A549 (cell line): ENCODE data around the gene KLK10. TPM values are rescaled to one million over a fixed set of nuclear protein-coding genes. Genes with fewer than 3 reads are reported as not detected.

Experiments
- ATAC-seq, 2 experiments: fragments of 200-7000 bp in 1 of 2; fragments of >200 bp in 1 of 2; cut with Nextera tagmentation in 1 of 2; cut with Tn5 transposase in 1 of 2; 3 replicates each; pipeline versions ENCODE4 v1.8.0 to v1.9.1; 2018 to 2020; ENCODE audit warnings: mild to moderate bottlenecking in 1 of 2, moderate library complexity in 1 of 2
- CTCF ChIA-PET: fragments of 300-600 bp; sonication (Branson Sonifier 250); formaldehyde crosslinking; extraction: SDS; loops from one replicate; lab custom pipeline; 2021; ENCODE audit warnings: antibody characterized with exemption, inconsistent platforms; lab: Yijun Ruan, JAX
- POLR2A ChIA-PET: fragments of 350-600 bp; formaldehyde crosslinking; extraction: SDS; loops from one replicate; lab custom pipeline; 2021; ENCODE audit warnings: antibody characterized with exemption, inconsistent platforms; lab: Yijun Ruan, JAX
- DNase-seq, 2 experiments: peaks; one replicate each; pipeline versions ENCODE4 v3.0.0 to v3.0.0-alpha.2; 2011 to 2016; ENCODE audit warnings: low read depth in 1 of 2, low spot score in 1 of 2
- FAIRE-seq: peaks from 2 replicates; lab custom pipeline; 2011; peaks lifted over from hg19 to GRCh38; lab: Jason Lieb, UNC
- H3K27ac ChIP-seq, 2 experiments: fragments of >200 bp; sonication (Bioruptor Twin); formaldehyde crosslinking; 3 replicates each; pipeline ENCODE4 v1.5.1; 2016 to 2017
- H3K4me1 ChIP-seq: fragments of >200 bp; sonication (Bioruptor Twin); formaldehyde crosslinking; 3 replicates; pipeline ENCODE4 v1.6.1; 2016
- H3K4me2 ChIP-seq: fragments of >200 bp; sonication (Bioruptor Twin); formaldehyde crosslinking; 3 replicates; pipeline ENCODE4 v1.6.1; 2016
- H3K4me3 ChIP-seq: fragments of >200 bp; sonication (Bioruptor Twin); formaldehyde crosslinking; 3 replicates; pipeline ENCODE4 v1.5.1; 2016
- H3K9me3 ChIP-seq: fragments of >200 bp; sonication (Bioruptor Twin); formaldehyde crosslinking; 3 replicates; pipeline ENCODE4 v1.6.1; 2016
- CBX2 ChIP-seq: fragments of 200-600 bp; sonication (generic); IDR thresholded peaks from 2 replicates; pipeline ENCODE4 v1.6.1; 2016; ENCODE audit warnings: low read depth, mild to moderate bottlenecking, borderline replicate concordance
- CBX8 ChIP-seq: fragments of 200-600 bp; sonication (generic); IDR thresholded peaks from 2 replicates; pipeline ENCODE4 v1.6.1; 2016
- CHD2 ChIP-seq: fragments of 150-350 bp; IDR thresholded peaks from 2 replicates; pipeline ENCODE4 v1.6.1; 2014; ENCODE audit warnings: low read length; ENCODE audit not compliant: partially characterized antibody
- E2F6 ChIP-seq: IDR thresholded peaks from 2 replicates; pipeline ENCODE4 v1.6.1; 2012; ENCODE audit warnings: low read depth, borderline replicate concordance
- EHMT2 ChIP-seq: fragments of 200-600 bp; sonication (generic); IDR thresholded peaks from 2 replicates; pipeline ENCODE4 v1.6.1; 2016; ENCODE audit warnings: antibody characterized with exemption, low read depth, mild to moderate bottlenecking, moderate library complexity
- ELK1 ChIP-seq: fragments of 150-350 bp; IDR thresholded peaks from 2 replicates; pipeline ENCODE4 v1.6.1; 2014; ENCODE audit warnings: low read depth, mild to moderate bottlenecking, low read length
- EP300 ChIP-seq, 2 experiments: fragments of >200 bp; sonication (Bioruptor Twin); formaldehyde crosslinking; IDR thresholded peaks; 2 replicates in 1 of 2; 3 replicates in 1 of 2; pipeline ENCODE4 v1.6.1; 2016 to 2017
- ESRRA ChIP-seq: fragments of 150-350 bp; IDR thresholded peaks from 2 replicates; pipeline ENCODE4 v1.6.1; 2014; ENCODE audit warnings: mild to moderate bottlenecking, low read length, borderline replicate concordance
- HEYL ChIP-seq: fragments of 250-450 bp; sonication (Bioruptor Pico); IDR thresholded peaks from 2 replicates; pipeline ENCODE4 v1.8.0; 2021; ENCODE audit warnings: mild to moderate bottlenecking, moderate library complexity
- HMGXB4 ChIP-seq: fragments of 250-450 bp; sonication (Bioruptor Pico); IDR thresholded peaks from 2 replicates; pipeline ENCODE4 v1.5.0; 2021; ENCODE audit warnings: mild to moderate bottlenecking, moderate library complexity, borderline replicate concordance
- HOXB13 ChIP-seq: fragments of 250-450 bp; sonication (Bioruptor Pico); IDR thresholded peaks from 2 replicates; pipeline ENCODE4 v1.5.0; 2020; ENCODE audit warnings: low read depth, mild to moderate bottlenecking, moderate library complexity
- HOXB5 ChIP-seq: fragments of 250-450 bp; sonication (Bioruptor Pico); IDR thresholded peaks from 2 replicates; pipeline ENCODE4 v1.5.0; 2020; ENCODE audit warnings: mild to moderate bottlenecking, moderate library complexity
- JUNB ChIP-seq: fragments of >200 bp; sonication (Bioruptor Twin); formaldehyde crosslinking; IDR thresholded peaks from 2 replicates; pipeline ENCODE4 v1.6.1; 2016
- KDM5A ChIP-seq: fragments of 200-600 bp; sonication (generic); IDR thresholded peaks from 2 replicates; pipeline ENCODE4 v1.6.1; 2016; ENCODE audit warnings: antibody characterized with exemption, mild to moderate bottlenecking
- MAFK ChIP-seq: fragments of 450-650 bp; IDR thresholded peaks from 2 replicates; pipeline ENCODE4 v1.6.1; 2014; ENCODE audit not compliant: partially characterized antibody
- NFE2L2 ChIP-seq: fragments of 150-350 bp; conservative IDR thresholded peaks from 2 replicates; pipeline ENCODE4 v1.6.1; 2014; ENCODE audit warnings: low read length
- PHF8 ChIP-seq: fragments of 200-600 bp; sonication (generic); IDR thresholded peaks from 2 replicates; pipeline ENCODE4 v1.6.1; 2016; ENCODE audit warnings: low read depth, mild to moderate bottlenecking, antibody characterized with exemption, moderate library complexity, borderline replicate concordance
- POLR2A ChIP-seq: IDR thresholded peaks from 2 replicates; pipeline ENCODE4 v1.6.1; 2012; ENCODE audit warnings: mild to moderate bottlenecking, low read length
- RARB ChIP-seq: fragments of 250-450 bp; sonication (Bioruptor Pico); IDR thresholded peaks from 2 replicates; pipeline ENCODE4 v1.8.0; 2021; ENCODE audit warnings: mild to moderate bottlenecking, moderate library complexity
- SMC3 ChIP-seq: fragments of >200 bp; sonication (Bioruptor Twin); formaldehyde crosslinking; IDR thresholded peaks from 3 replicates; pipeline ENCODE4 v1.6.1; 2018; ENCODE audit warnings: inconsistent platforms
- TFCP2L1 ChIP-seq: fragments of 250-450 bp; sonication (Bioruptor Pico); IDR thresholded peaks from 2 replicates; pipeline ENCODE4 v1.5.0; 2021; ENCODE audit warnings: mild to moderate bottlenecking
- TP53 ChIP-seq: fragments of 250-450 bp; sonication (Bioruptor Pico); IDR thresholded peaks from 2 replicates; pipeline ENCODE4 v1.5.0; 2021; ENCODE audit warnings: mild to moderate bottlenecking, moderate library complexity
- ZNF302 ChIP-seq: fragments of 250-450 bp; sonication (Bioruptor Pico); IDR thresholded peaks from 2 replicates; pipeline ENCODE4 v1.9.0; 2021; ENCODE audit warnings: inconsistent platforms, mild to moderate bottlenecking, moderate library complexity
- ZSCAN20 ChIP-seq: fragments of 250-450 bp; sonication (Bioruptor Pico); IDR thresholded peaks from 2 replicates; pipeline ENCODE4 v1.8.0; 2022; ENCODE audit warnings: mild to moderate bottlenecking, moderate library complexity
- WGBS: methylation state at CpG from one replicate; pipeline ENCODE4 v1.1.6; 2017; ENCODE audit errors: missing lambda C conversion rate; 5-methylcytosine and 5-hydroxymethylcytosine counted together
- polyA plus RNA-seq, 4 experiments: library from polyadenylated mRNA; depleted of rRNA in 3 of 4; stranded (reverse); fragments of >200 nt; fragmentation: RNase III in 1 of 4; extraction: RNeasy Plus Mini Kit Qiagen cat#74134 plus additional on column Dnase treatment in 1 of 4; gene quantifications; 2 replicates in 3 of 4; 3 replicates in 1 of 4; pipeline ENCODE4 v1.2.3, GENCODE V29; 2011 to 2017

Gene KLK10
- polyA plus RNA-seq, 2 of the 4 experiments (the other 2 are of a cell fraction): 0.18 TPM; not detected in 1

GRCh38 chr19:51060336-51060735 lies 40.8 kb upstream of the KLK10 start:
- WGBS: 45% methylated on average over 4 of the region's 4 CpGs
- ChIA-PET CTCF (no interaction called here), POLR2A (no interaction called here)
- ATAC-seq (no peak), FAIRE-seq (no peak), DNase-seq (no peak)
- no peak overlapping the region for H3K4me2 ChIP-seq
- no peak overlapping the region for H3K4me3 ChIP-seq
- no peak overlapping the region for H3K27ac ChIP-seq
- peaks cover 4% of the 10 kb centered on the region; the same call in 1 of the 3 replicates for H3K4me1 ChIP-seq
- peaks cover 3% of the 10 kb centered on the region; the same call in 1 of the 3 replicates for H3K9me3 ChIP-seq
- TF ChIP-seq MAFK (no peak), JUNB (no peak), TFCP2L1 (CRISPR knock-in tag) (no peak), PHF8 (no peak), HOXB13 (no peak), E2F6 (no peak), KDM5A (no peak), CBX2 (no peak), NFE2L2 (no peak), POLR2A (no peak), HEYL (CRISPR knock-in tag) (no peak)

GRCh38 chr19:51059715-51060114 lies 40.2 kb upstream of the KLK10 start:
- TF ChIP-seq EP300 (IDR thresholded peaks at IDR 0.05) (no peak), TP53 (CRISPR knock-in tag) (no peak), HOXB5 (CRISPR knock-in tag) (no peak), ESRRA (no peak), PHF8 (no peak)
- ChIA-PET POLR2A (no interaction called here), CTCF (no interaction called here)
- ATAC-seq (no peak), FAIRE-seq (no peak), DNase-seq (no peak)
- Histone ChIP-seq H3K4me1 (peaks cover 3% of the 10 kb centered on the region; the same call in 1 of the 3 replicates), H3K4me3 (no peak overlapping the region), H3K27ac (no peak overlapping the region), H3K9me3 (peaks cover 3% of the 10 kb centered on the region; the same call in 1 of the 3 replicates), H3K4me2 (no peak overlapping the region)
- WGBS: 2% methylated on average over 7 of the region's 7 CpGs

- CTCF ChIA-PET: no interaction called here
- Histone ChIP-seq H3K4me1 (no peaks in the 10 kb centered on the region), H3K27ac (no peak overlapping the region), H3K4me3 (no peak overlapping the region), H3K9me3 (peaks cover 3% of the 10 kb centered on the region; the same call in 1 of the 3 replicates)
- POLR2A ChIA-PET: no interaction called here
- DNase-seq: no peak
- no peak for FAIRE-seq
- 0 out of 6 replicates have a peak, but pooled peaks of 1 of the 2 experiments have one; percentile 36 for ATAC-seq
- no peak for TF ChIP-seq ZNF302 (CRISPR knock-in tag)
- TF ChIP-seq HMGXB4 (CRISPR knock-in tag): no peak
- TF ChIP-seq KDM5A: no peak
- TF ChIP-seq ELK1: no peak
- TF ChIP-seq CBX2: no peak
- no peak for TF ChIP-seq RARB (CRISPR knock-in tag)
- TF ChIP-seq ZSCAN20 (CRISPR knock-in tag): no peak
- no peak for TF ChIP-seq CBX8
- no peak for TF ChIP-seq SMC3
- TF ChIP-seq CHD2: no peak
- TF ChIP-seq TFCP2L1 (CRISPR knock-in tag): no peak
- TF ChIP-seq JUNB: no peak
- TF ChIP-seq EHMT2: no peak
- TF ChIP-seq NFE2L2: no peak
- TF ChIP-seq, all 56 proteins: peak for 0
- no peak overlapping the region for H3K4me2 ChIP-seq
Observed at GRCh38 chr19:51055866-51056265, 36.4 kb upstream of the KLK10 start.
